Measurements from ENCODE around the gene TMIGD3.

Gene TMIGD3

GRCh38 chr1:111446967-111447892 is 56.2 kb downstream of the TMIGD3 start:
- DNase-seq = no peak

DNA sequence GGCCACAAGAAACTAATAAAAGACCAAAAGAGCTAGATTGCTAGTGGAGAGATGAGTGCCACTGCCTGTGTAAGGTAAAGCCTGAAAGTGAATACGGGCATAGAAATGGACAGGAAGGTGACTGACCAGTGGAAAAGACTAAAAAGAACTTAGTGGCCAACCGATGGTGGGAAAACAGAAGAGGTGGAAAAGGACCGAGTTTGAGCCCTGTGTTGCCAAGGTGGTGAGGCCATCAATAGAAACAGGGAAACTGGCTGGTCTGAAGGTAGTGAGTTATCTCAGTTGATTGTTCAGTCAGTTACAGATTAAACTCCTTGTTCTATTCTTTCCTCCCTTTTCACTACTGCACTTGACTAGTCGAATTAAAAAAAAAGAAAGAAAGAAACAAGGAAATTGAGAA is 56.9 kb downstream of the TMIGD3 start:
- DNase-seq = no peak

DNA sequence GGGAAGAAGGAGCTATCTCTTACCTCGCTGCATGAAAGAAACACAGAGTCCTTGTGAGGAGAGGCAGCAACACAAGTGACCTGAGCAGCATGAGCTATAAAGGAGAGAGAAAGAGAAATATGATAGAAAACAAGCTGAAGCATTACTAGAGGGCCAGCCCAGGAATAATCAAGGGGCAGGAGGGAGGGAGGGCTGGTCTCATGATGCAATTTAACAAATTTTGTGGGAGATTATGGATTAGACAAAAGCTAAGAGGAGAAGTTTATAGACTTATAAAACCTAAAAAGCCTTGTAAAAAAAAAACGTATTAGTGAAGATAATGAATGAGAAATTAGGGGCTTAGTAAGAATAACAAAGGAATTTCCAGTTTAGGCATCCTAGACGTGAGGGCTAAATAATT is 59.4 kb downstream of the TMIGD3 start:
- no peak for DNase-seq

GRCh38 chr1:111442457-111442856 is 61.0 kb downstream of the TMIGD3 start:
- no peak for DNase-seq

DNA sequence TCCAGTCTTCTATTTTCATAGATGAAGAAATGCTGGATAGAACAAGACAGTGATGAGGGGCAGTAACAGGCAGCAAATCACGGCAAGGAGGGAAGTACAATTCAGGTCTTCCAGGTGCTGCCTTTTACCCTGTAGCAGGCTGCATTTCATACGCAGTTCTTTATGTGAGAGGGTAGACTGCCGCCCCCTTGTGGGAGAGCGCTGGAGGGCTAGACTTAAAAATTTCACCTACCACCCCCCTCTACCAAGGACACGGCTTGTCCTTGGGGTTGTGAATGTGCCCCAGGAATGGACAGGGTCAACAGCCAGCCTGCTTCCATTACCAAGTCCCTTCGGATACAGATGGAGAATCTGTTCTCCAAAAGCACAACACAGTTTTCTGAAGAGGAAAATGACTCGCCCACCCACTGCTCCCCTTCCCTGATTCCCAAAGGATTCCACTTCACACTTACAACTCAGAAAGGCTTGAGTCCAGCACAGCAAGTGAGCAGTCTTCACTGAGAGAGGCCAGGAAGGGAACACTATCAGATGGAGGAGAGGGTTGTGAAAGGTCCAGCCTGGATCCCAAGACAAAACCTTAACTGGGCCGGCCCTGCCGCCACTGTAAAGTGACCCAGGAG is 61.8 kb downstream of the TMIGD3 start:
- DNase-seq = peak; percentile 47 to 51

DNA sequence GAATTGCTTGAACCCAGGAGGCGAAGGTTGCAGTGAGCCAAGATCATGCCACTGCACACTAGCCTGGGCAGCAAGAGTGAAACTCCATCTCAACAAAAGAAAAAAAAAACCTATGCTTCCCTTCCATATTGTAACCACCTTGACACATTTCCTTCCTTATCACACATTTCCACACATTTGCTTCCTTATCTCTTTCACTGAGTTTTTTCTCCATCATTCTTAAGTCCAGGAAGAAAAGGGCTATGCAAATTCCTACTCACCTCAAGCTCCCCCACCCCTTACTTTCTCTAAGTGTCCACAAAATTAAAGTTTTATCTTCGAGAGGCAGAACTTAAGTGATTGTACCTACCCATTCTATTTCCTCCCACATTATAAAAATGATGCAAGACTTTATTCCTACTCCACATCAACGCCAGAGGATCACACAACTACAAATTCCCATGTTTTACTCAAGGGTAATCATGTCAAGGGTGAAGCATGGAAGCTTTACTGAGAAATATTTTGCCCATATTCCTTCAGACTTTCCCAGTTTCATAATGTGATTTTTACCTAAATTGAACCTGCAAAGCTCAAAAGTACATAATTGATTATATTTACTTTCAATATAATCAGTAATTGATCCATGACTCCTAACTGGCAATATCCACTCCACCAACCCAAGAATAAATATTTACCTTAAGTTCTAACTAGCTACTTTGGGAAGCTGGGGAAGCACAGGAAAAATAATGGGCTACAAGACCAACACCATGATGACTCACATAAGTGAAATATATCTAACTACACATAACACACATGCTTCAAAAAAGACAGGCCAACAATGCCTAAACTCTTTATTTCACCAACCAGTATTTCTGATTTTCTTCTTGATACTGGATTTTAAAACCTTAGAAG is 63.7 kb downstream of the TMIGD3 start:
- DNase-seq = no peak

GRCh38 chr1:111436726-111437125 is 66.7 kb downstream of the TMIGD3 start:
- DNase-seq = no peak
